Upper lobe of left lung (tissue), 6 donors: ENCODE results near the gene GARRE1. TPM values are rescaled to one million over a fixed set of nuclear protein-coding genes. Genes with fewer than 3 reads are reported as not detected.

Experiments used
- ATAC-seq, 2 donors: fragments of 200-7000 bp; cut with Tn5 transposase; one replicate each; pipeline ENCODE4 v1.9.1; 2022; ENCODE audit warnings: mild to moderate bottlenecking in 2 of 2, moderate library complexity in 2 of 2; ENCODE audit not compliant: low FRiP score in 2 of 2
- DNase-seq, 2 donors: peaks; one replicate each; pipeline ENCODE4 v3.0.0-alpha.2; 2019 to 2020
- H3K27ac ChIP-seq, 4 donors: fragments of 200-600 bp; sonication (generic); one replicate each; pipeline ENCODE4 v1.5.1; 2016 to 2019
- H3K27me3 ChIP-seq, 4 donors: fragments of 200-600 bp; sonication (generic); one replicate each; pipeline ENCODE4 v1.5.1; 2017 to 2019
- H3K36me3 ChIP-seq, 4 donors: fragments of 200-600 bp; sonication (generic); one replicate each; pipeline ENCODE4 v1.5.1; 2016 to 2019
- H3K4me1 ChIP-seq, 4 donors: fragments of 200-600 bp; sonication (generic); one replicate each; pipeline ENCODE4 v1.5.1; 2018 to 2019
- H3K4me3 ChIP-seq, 4 donors: fragments of 200-600 bp; sonication (generic); one replicate each; pipeline ENCODE4 v1.5.1; 2017 to 2019; ENCODE audit warnings: mild to moderate bottlenecking in 2 of 4, moderate library complexity in 1 of 4
- H3K9me3 ChIP-seq, 4 donors: fragments of 200-600 bp; sonication (generic); one replicate each; pipeline ENCODE4 v1.5.1; 2018 to 2019
- EP300 ChIP-seq, 4 donors: sonication (generic); formaldehyde crosslinking; IDR thresholded peaks; one replicate each; pipeline ENCODE4 v1.5.1; 2017; ENCODE audit warnings: antibody characterized with exemption in 4 of 4, control low read depth in 2 of 4
- POLR2A ChIP-seq, 4 donors: fragments of 450-650 bp; IDR thresholded peaks; one replicate each; pipeline ENCODE4 v1.5.1; 2016 to 2017; ENCODE audit warnings: antibody characterized with exemption in 4 of 4, mild to moderate bottlenecking in 2 of 4
- POLR2AphosphoS5 ChIP-seq, 2 donors: sonication (generic); formaldehyde crosslinking; IDR thresholded peaks; one replicate each; pipeline ENCODE4 v1.5.1; 2017; ENCODE audit warnings: antibody characterized with exemption in 2 of 2
- WGBS, 2 donors: methylation state at CpG; one replicate each; pipeline ENCODE4 v1.1.5; 2017 to 2018; 5-methylcytosine and 5-hydroxymethylcytosine counted together
- total RNA-seq, 6 donors: library from RNA; depleted of rRNA in 4 of 6; stranded (reverse); fragments of >200 nt in 4 of 6; gene quantifications; one replicate each; pipeline versions ENCODE4 v1.1.0 to v1.2.1, GENCODE V29; 2016 to 2021
- TF ChIP-seq, protein P1 (sequence below), 6 experiments: fragments of 450-650 bp in 4 of 6; fragments of 200-600 bp in 2 of 6; sonication (generic) in 2 of 6; IDR thresholded peaks; one replicate each; pipeline ENCODE4 v1.5.1; 2016 to 2019; ENCODE audit warnings: antibody characterized with exemption in 6 of 6
- donor health status: DM: no; HTN: no; CAD: no; lungs with moderate emphysema.
- donor health status: DM: no; HTN: yes; CAD: no; lungs with severe emphysema.

Gene GARRE1
- total RNA-seq, 6 donors from 2014 or later: 18.2 to 36.7 (median 28.1) TPM

DNA sequence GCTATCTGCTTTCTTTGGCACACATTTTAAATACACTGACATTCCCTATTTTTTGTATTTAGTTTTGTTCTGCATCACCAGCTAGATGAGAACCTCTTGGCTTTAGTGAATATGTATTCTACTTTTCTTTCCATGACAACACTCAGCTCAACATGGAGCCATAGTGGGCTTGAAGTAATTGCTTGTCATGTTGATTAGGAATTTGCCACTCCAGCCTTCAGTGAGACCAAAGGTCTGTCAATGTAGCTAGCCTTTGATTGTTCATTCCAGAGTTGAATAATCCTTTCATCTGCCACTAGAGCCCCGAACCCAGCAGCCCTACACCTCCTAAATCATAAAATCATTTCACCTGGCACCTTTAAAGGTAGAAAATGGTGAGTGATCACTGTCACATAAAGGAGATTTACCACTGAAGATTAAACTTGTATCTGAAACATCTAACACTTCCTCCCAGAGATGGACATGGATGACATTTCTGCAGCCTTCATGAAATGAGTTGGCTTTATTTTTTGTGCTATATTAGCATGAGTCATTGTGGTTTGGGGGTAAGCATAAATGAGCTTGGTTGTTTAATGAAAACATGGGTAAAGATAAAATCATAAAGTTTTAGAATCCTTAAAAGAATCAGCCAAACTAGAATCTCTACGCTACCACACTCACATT, 29.2 kb upstream of the GARRE1 start:
- ATAC-seq (no peak), DNase-seq (no peak)
- Histone ChIP-seq H3K27ac (peak overlapping the region in 1 of 4 donors; percentile 24), H3K4me1 (peaks cover 0 to 5% (median 0%) of the 10 kb centered on the region in 4 donors), H3K4me3 (no peak overlapping the region), H3K27me3 (no peaks in the 10 kb centered on the region), H3K36me3 (peaks cover 34 to 94% (median 79%) of the 10 kb centered on the region in 4 donors), H3K9me3 (no peaks in the 10 kb centered on the region)
- TF ChIP-seq, protein P1, sequence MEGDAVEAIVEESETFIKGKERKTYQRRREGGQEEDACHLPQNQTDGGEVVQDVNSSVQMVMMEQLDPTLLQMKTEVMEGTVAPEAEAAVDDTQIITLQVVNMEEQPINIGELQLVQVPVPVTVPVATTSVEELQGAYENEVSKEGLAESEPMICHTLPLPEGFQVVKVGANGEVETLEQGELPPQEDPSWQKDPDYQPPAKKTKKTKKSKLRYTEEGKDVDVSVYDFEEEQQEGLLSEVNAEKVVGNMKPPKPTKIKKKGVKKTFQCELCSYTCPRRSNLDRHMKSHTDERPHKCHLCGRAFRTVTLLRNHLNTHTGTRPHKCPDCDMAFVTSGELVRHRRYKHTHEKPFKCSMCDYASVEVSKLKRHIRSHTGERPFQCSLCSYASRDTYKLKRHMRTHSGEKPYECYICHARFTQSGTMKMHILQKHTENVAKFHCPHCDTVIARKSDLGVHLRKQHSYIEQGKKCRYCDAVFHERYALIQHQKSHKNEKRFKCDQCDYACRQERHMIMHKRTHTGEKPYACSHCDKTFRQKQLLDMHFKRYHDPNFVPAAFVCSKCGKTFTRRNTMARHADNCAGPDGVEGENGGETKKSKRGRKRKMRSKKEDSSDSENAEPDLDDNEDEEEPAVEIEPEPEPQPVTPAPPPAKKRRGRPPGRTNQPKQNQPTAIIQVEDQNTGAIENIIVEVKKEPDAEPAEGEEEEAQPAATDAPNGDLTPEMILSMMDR (IDR thresholded peaks at IDR 0.05): no peak
- no peak for TF ChIP-seq POLR2A (IDR thresholded peaks at IDR 0.05)
- WGBS, 2 donors: 79 to 83% methylated on average over 2 of the region's 2 CpGs

DNA sequence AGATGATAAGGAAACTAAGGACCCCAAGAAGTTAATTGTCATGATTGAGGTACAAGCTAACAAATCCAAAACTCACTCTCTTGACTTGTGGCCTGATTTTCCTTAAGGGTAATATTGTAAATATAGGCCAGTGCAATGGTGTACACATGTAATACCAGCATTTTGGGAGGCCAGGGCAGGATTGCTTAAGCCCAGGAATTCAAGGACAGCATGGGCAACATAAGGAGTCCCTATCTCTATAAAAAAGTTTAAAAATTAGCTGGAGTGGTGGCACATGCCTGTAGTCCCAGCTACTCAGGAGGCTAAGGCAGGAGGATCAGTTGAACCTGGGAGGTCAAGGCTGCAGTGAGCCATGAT, 28.7 kb upstream of the GARRE1 start:
- Histone ChIP-seq H3K36me3 (peaks cover 34 to 95% (median 80%) of the 10 kb centered on the region in 4 donors), H3K27me3 (no peaks in the 10 kb centered on the region), H3K27ac (peak overlapping the region in 1 of 4 donors; percentile 24), H3K4me1 (peaks cover 0 to 6% (median 2%) of the 10 kb centered on the region in 4 donors), H3K4me3 (no peak overlapping the region), H3K9me3 (no peaks in the 10 kb centered on the region)
- no peak for DNase-seq
- TF ChIP-seq POLR2AphosphoS5 (IDR thresholded peaks at IDR 0.05) (no peak), EP300 (IDR thresholded peaks at IDR 0.05) (no peak)
- no peak for ATAC-seq

DNA sequence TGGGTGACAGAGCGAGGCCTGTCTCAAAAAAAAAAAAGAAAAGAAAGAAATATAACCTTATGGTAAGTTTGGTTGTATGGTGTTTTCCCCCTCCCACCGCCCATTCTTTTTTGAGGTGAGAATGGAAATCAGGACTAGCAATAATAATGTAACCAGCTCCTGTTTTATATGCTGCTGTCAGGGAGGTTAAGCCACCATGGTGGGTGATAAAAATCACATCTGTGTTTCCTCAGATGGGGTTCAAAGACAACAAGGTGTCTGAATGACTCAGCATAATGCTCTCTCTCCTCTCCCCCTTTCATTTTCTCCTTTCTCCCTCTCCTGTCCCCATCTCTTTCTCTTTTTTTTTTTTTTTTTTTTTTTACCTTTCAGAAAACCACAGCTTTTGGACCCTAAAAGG, 28.3 kb upstream of the GARRE1 start:
- H3K36me3 ChIP-seq: peaks cover 34 to 94% (median 76%) of the 10 kb centered on the region in 4 donors

DNA sequence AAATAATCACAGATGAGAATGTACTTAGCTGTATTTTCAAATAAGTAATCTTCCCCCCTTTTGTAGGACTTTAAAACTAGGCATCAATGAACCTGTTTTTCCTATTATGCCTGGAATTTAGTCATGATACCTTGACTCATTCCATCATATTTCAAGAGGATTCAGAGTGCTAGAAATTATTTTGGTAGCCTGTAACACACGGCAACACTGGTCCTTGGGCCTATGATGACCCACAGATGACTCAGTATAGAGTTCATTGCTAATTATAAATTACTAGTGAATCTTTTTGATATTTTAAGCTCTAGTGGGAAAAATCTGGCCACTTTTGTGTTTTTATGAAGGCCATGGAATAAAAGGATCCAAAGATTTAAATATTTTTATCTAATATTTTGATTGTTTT, 26.0 kb upstream of the GARRE1 start:
- Histone ChIP-seq H3K4me3 (no peak overlapping the region), H3K36me3 (peaks cover 21 to 71% (median 53%) of the 10 kb centered on the region in 4 donors), H3K27me3 (no peaks in the 10 kb centered on the region), H3K27ac (no peak overlapping the region), H3K9me3 (no peaks in the 10 kb centered on the region), H3K4me1 (peaks cover 5 to 11% (median 10%) of the 10 kb centered on the region in 4 donors)
- TF ChIP-seq, protein P1 (IDR thresholded peaks at IDR 0.05): no peak
- TF ChIP-seq POLR2A (IDR thresholded peaks at IDR 0.05): no peak
- TF ChIP-seq EP300 (IDR thresholded peaks at IDR 0.05): no peak
- no peak for TF ChIP-seq POLR2AphosphoS5 (IDR thresholded peaks at IDR 0.05)
- WGBS, 2 donors: 93 to 96% methylated on average over 1 of the region's 1 CpG
- ATAC-seq (no peak), DNase-seq (no peak)

More for the DNA sequence above, 28.3 kb upstream of the GARRE1 start:
- ATAC-seq: no peak
- H3K27me3 ChIP-seq: no peaks in the 10 kb centered on the region
- H3K9me3 ChIP-seq: no peaks in the 10 kb centered on the region
- peak overlapping the region in 1 of 4 donors; percentile 24 for H3K27ac ChIP-seq
- no peak for TF ChIP-seq POLR2A (IDR thresholded peaks at IDR 0.05)
- no peak for TF ChIP-seq POLR2AphosphoS5 (IDR thresholded peaks at IDR 0.05)
- TF ChIP-seq EP300 (IDR thresholded peaks at IDR 0.05): no peak
- TF ChIP-seq, protein P1 (IDR thresholded peaks at IDR 0.05): no peak
- peaks cover 0 to 6% (median 2%) of the 10 kb centered on the region in 4 donors for H3K4me1 ChIP-seq
- 96 to 97% methylated on average over 2 of the region's 2 CpGs for WGBS, 2 donors
- no peak for DNase-seq
- no peak overlapping the region for H3K4me3 ChIP-seq

DNA sequence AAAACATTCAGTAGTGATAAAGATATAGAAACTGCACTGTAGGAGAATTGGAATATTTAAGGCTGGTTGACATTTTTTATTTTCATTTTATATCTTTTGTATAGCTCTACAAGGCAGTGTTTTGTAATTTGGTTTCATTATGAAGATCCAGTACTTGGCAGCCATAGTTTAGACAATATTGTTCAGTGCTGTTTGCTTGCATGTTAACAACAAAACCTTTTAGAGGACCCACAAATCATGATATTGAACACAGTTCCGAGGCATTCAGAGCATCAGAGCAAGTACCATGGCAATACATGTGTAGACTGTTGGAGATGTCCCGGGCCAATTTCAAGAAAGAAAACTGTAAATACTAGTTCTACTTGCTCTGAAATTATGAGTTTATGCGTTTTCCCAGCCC, 25.6 kb upstream of the GARRE1 start:
- no peak for ATAC-seq
- 80 to 87% methylated on average over 3 of the region's 3 CpGs for WGBS, 2 donors
- no peak overlapping the region for H3K4me3 ChIP-seq
- H3K27ac ChIP-seq: no peak overlapping the region
- no peak for DNase-seq
- no peak for TF ChIP-seq POLR2AphosphoS5 (IDR thresholded peaks at IDR 0.05)
- TF ChIP-seq, protein P1 (IDR thresholded peaks at IDR 0.05): no peak
- no peak for TF ChIP-seq POLR2A (IDR thresholded peaks at IDR 0.05)
- TF ChIP-seq EP300 (IDR thresholded peaks at IDR 0.05): no peak
- no peaks in the 10 kb centered on the region for H3K9me3 ChIP-seq
- H3K4me1 ChIP-seq: peaks cover 5 to 12% (median 10%) of the 10 kb centered on the region in 4 donors
- no peaks in the 10 kb centered on the region for H3K27me3 ChIP-seq
- peaks cover 17 to 67% (median 48%) of the 10 kb centered on the region in 4 donors for H3K36me3 ChIP-seq
